HepG2 (cell line): ENCODE data around the gene AGBL1. TPM values are rescaled to one million over a fixed set of nuclear protein-coding genes. Genes with fewer than 3 reads are reported as not detected.

Source experiments
- ATAC-seq: fragments of 200-7000 bp; cut with Tn5 transposase; 3 replicates; pipeline ENCODE4 v1.9.1; 2020; ENCODE audit warnings: mild to moderate bottlenecking, moderate library complexity
- BruUV-seq: library from RNA; stranded (reverse); fragments of 400-500 nt; replicated peaks from 2 replicates; lab custom pipeline; 2021; lab: Mats Ljungman, UMichigan
- CTCF ChIA-PET: fragments of 300-600 bp; formaldehyde crosslinking; extraction: SDS; loops from one replicate; lab custom pipeline; 2021; ENCODE audit warnings: low total read pairs, inconsistent platforms, low intra/inter-chr PET ratio; lab: Yijun Ruan, JAX
- POLR2A ChIA-PET: fragments of 350-600 bp; sonication (Branson Sonifier 250); formaldehyde crosslinking; loops from one replicate; lab custom pipeline; 2020; ENCODE audit warnings: antibody characterized with exemption, inconsistent platforms; lab: Yijun Ruan, JAX
- DNase-seq: peaks from one replicate; pipeline ENCODE4 v3.0.0-alpha.2; 2015; ENCODE audit warnings: low spot score
- FAIRE-seq: peaks from 3 replicates; lab custom pipeline; 2011; peaks lifted over from hg19 to GRCh38; lab: Jason Lieb, UNC
- H2AFZ ChIP-seq: one replicate; pipeline ENCODE4 v1.6.1; 2011; ENCODE audit warnings: low read length, inconsistent platforms
- H3K27ac ChIP-seq: fragments of 300-600 bp; 3 replicates; pipeline ENCODE4 v1.8.0; 2011; ENCODE audit warnings: mixed run types, mild to moderate bottlenecking, mixed read lengths, low read length, inconsistent platforms; ENCODE audit not compliant: insufficient read depth; ENCODE audit errors: extremely low read length
- H3K27me3 ChIP-seq, 2 experiments: fragments of 200-600 bp in 1 of 2; 2 replicates in 1 of 2; 3 replicates in 1 of 2; pipeline versions ENCODE4 v1.6.0 to v1.8.0; 2011; ENCODE audit warnings: low read length in 2 of 2, mild to moderate bottlenecking in 2 of 2, moderate library complexity in 2 of 2, inconsistent platforms in 1 of 2; ENCODE audit not compliant: insufficient read depth in 2 of 2, control insufficient read depth in 1 of 2
- H3K36me3 ChIP-seq, 2 experiments: fragments of 200-600 bp in 1 of 2; replicated peaks in 1 of 2; 2 replicates in 1 of 2; 3 replicates in 1 of 2; pipeline versions ENCODE4 v1.5.1 to v1.8.0; 2011; ENCODE audit warnings: low read length in 2 of 2, inconsistent platforms in 1 of 2; ENCODE audit not compliant: insufficient read depth in 2 of 2, control insufficient read depth in 1 of 2
- H3K4me1 ChIP-seq: 2 replicates; pipeline ENCODE4 v1.5.1; 2012; ENCODE audit warnings: low read length, inconsistent platforms; ENCODE audit not compliant: insufficient read depth
- H3K4me2 ChIP-seq: 2 replicates; pipeline ENCODE4 v1.6.0; 2011; ENCODE audit warnings: low read depth, low read length, inconsistent platforms
- H3K4me3 ChIP-seq, 3 experiments: fragments of 200-600 bp in 1 of 3; sonication (generic), shearing (Covaris generic) in 1 of 3; replicated peaks in 1 of 3; 2 replicates each; pipeline ENCODE4 v1.5.1; 2011 to 2016; ENCODE audit warnings: low read length in 3 of 3, inconsistent platforms in 2 of 3, low read depth in 2 of 3, mild to moderate bottlenecking in 2 of 3, control low read depth in 1 of 3, mixed read lengths in 1 of 3; ENCODE audit not compliant: insufficient read depth in 1 of 3
- H3K79me2 ChIP-seq: one replicate; pipeline ENCODE4 v1.6.1; 2011; ENCODE audit warnings: low read length, inconsistent platforms; ENCODE audit not compliant: insufficient read depth
- H3K9ac ChIP-seq: 2 replicates; pipeline ENCODE4 v1.6.0; 2011; ENCODE audit warnings: mild to moderate bottlenecking, low read depth, low read length, inconsistent platforms; ENCODE audit not compliant: insufficient read depth
- H3K9me3 ChIP-seq: 2 replicates; pipeline ENCODE4 v1.5.1; 2012; ENCODE audit warnings: mild to moderate bottlenecking, low read length
- H4K20me1 ChIP-seq: 2 replicates; pipeline ENCODE4 v1.6.0; 2011; ENCODE audit warnings: inconsistent platforms, mild to moderate bottlenecking, low read length, moderate library complexity; ENCODE audit not compliant: insufficient read depth
- BRCA1 ChIP-seq: sonication (generic); formaldehyde crosslinking; IDR thresholded peaks from 2 replicates; pipeline ENCODE4 v1.4.0; 2020; ENCODE audit warnings: missing genetic modification reagents
- CC2D1A ChIP-seq: sonication (generic); formaldehyde crosslinking; IDR thresholded peaks from 2 replicates; pipeline ENCODE4 v1.8.1; 2023; ENCODE audit warnings: mild to moderate bottlenecking, missing genetic modification reagents
- DPF2 ChIP-seq: sonication (generic); formaldehyde crosslinking; IDR thresholded peaks from 2 replicates; pipeline ENCODE4 v1.4.0; 2020; ENCODE audit warnings: mild to moderate bottlenecking, low read depth, missing genetic modification reagents, borderline replicate concordance
- HOXA7 ChIP-seq: sonication (generic); formaldehyde crosslinking; IDR thresholded peaks from 2 replicates; pipeline ENCODE4 v1.8.1; 2022; ENCODE audit warnings: mild to moderate bottlenecking, missing genetic modification reagents, moderate library complexity
- JUND ChIP-seq: sonication (generic); formaldehyde crosslinking; IDR thresholded peaks from 2 replicates; pipeline ENCODE4 v1.8.0; 2022; ENCODE audit warnings: mild to moderate bottlenecking, missing genetic modification reagents
- MXD4 ChIP-seq: IDR thresholded peaks from 2 replicates; pipeline ENCODE4 v1.6.1; 2016; ENCODE audit warnings: mild to moderate bottlenecking, missing biosample characterization, missing genetic modification reagents
- PAF1 ChIP-seq: IDR thresholded peaks from 2 replicates; pipeline ENCODE4 v1.6.1; 2016; ENCODE audit warnings: missing genetic modification reagents, missing compliant biosample characterization
- PRPF4 ChIP-seq: fragments of 200-400 bp; formaldehyde crosslinking; IDR thresholded peaks from 2 replicates; pipeline ENCODE4 v1.6.1; 2016; ENCODE audit warnings: low read length, low read depth; ENCODE audit not compliant: poor library complexity, severe bottlenecking
- SUZ12 ChIP-seq: fragments of 150-350 bp; IDR thresholded peaks from 2 replicates; pipeline ENCODE4 v1.6.1; 2014; ENCODE audit warnings: low read depth, low read length
- TP53 ChIP-seq: sonication (generic); formaldehyde crosslinking; conservative IDR thresholded peaks from 2 replicates; pipeline ENCODE4 v1.4.0; 2020; ENCODE audit warnings: missing genetic modification reagents
- ZNF121 ChIP-seq: sonication (generic); formaldehyde crosslinking; IDR thresholded peaks from 2 replicates; pipeline ENCODE4 v1.5.0; 2020; ENCODE audit warnings: mild to moderate bottlenecking, missing genetic modification reagents
- ZNF724P ChIP-seq: sonication (generic); formaldehyde crosslinking; IDR thresholded peaks from 2 replicates; pipeline ENCODE4 v1.8.0; 2022; ENCODE audit warnings: missing genetic modification reagents, borderline replicate concordance
- ZNF747 ChIP-seq: sonication (generic); formaldehyde crosslinking; IDR thresholded peaks from 2 replicates; pipeline ENCODE4 v1.8.1; 2023; ENCODE audit warnings: missing genetic modification reagents, mild to moderate bottlenecking, borderline replicate concordance
- ZSCAN21 ChIP-seq: sonication (generic); formaldehyde crosslinking; IDR thresholded peaks from 2 replicates; pipeline ENCODE4 v1.8.0; 2022; ENCODE audit warnings: mild to moderate bottlenecking, missing genetic modification reagents, moderate library complexity, borderline replicate concordance
- WGBS: methylation state at CpG from one replicate; pipeline ENCODE4 v1.1.6; 2017; ENCODE audit warnings: low lambda C conversion rate; 5-methylcytosine and 5-hydroxymethylcytosine counted together
- in situ Hi-C: cut with HindIII; loops from 2 replicates; pipeline ENCODE4 v1.10.0; 2017; ENCODE audit warnings: low pct_unique_long_range_greater_than_20kb; ENCODE audit not compliant: extremely low pct_ligation_motif_present
- intact Hi-C: fragments of 100-400 bp; cut with micrococcal nuclease; formaldehyde crosslinking; loops from one replicate; pipeline ENCODE4 v1.10.0; 2022; ENCODE audit not compliant: unreplicated experiment
- polyA plus RNA-seq, 8 experiments: library from polyadenylated mRNA; depleted of rRNA in 3 of 8; stranded (reverse) in 7 of 8; unstranded in 1 of 8; fragments of >200 nt; fragmentation: Illumina TruSeq in 4 of 8; extraction: Trizol in 4 of 8; gene quantifications; 2 replicates each; pipeline versions ENCODE4 v1.2.1 to v1.2.3, GENCODE V29; 2011 to 2016; ENCODE audit warnings: low read depth in 4 of 8, missing spikeins in 1 of 8, mixed read lengths in 1 of 8; ENCODE audit not compliant: insufficient read depth in 1 of 8
- total RNA-seq, 5 experiments: library from RNA; depleted of rRNA; stranded (reverse); fragments of >200 nt; fragmentation: Illumina TruSeq; extraction: Trizol; gene quantifications; 2 replicates each; pipeline ENCODE4 v1.2.3, GENCODE V29; 2016; ENCODE audit warnings: low read depth in 1 of 5
- TF ChIP-seq, protein P1 (sequence below): sonication (generic); formaldehyde crosslinking; IDR thresholded peaks from 2 replicates; pipeline ENCODE4 v1.4.0; 2020; ENCODE audit warnings: missing genetic modification reagents, borderline replicate concordance
- TF ChIP-seq, protein P2 (sequence below): sonication (generic); formaldehyde crosslinking; IDR thresholded peaks from 2 replicates; pipeline ENCODE4 v1.4.0; 2020; ENCODE audit warnings: mild to moderate bottlenecking, missing genetic modification reagents
- TF ChIP-seq, protein P3 (sequence below): sonication (generic); formaldehyde crosslinking; IDR thresholded peaks from 2 replicates; pipeline ENCODE4 v1.5.0; 2020; ENCODE audit warnings: mild to moderate bottlenecking, missing genetic modification reagents

The AGBL1 gene
- total and polyA plus RNA-seq, 2 of the 13 experiments (the other 11 are each of a cell fraction or from before 2014, with no cell fraction given), result 0.01 TPM; not detected in 1

DNA sequence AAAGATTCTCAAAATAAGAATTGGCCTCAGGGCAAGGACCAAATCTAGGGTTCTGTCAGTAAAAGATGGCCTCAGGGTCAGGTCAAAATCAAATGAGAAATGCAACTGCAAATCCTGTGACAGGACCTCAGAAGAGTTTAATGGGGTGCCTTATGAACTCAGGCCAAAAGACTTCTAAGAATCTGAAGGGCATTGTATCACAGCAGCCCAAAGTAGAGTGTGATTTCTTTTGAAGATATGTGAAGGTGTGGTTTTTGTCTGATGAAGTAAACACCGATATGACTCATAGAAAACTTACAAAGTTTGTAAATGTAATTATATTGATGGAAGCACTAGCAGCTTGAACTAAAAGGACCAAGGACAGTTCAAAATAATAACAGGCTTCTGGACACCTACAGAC is 966.1 kb downstream of the AGBL1 start:
- intact Hi-C loops, result no loop called here
- Histone ChIP-seq H3K9ac (no peak overlapping the region), H3K27me3 (no peaks in the 10 kb centered on the region), H3K36me3 (no peaks in the 10 kb centered on the region), H3K4me3 (no peak overlapping the region), H3K4me1 (no peaks in the 10 kb centered on the region), H4K20me1 (no peaks in the 10 kb centered on the region), H3K79me2 (no peaks in the 10 kb centered on the region), H3K4me2 (no peak overlapping the region), H3K9me3 (peaks cover 70% of the 10 kb centered on the region), H2AFZ (no peak overlapping the region), H3K27ac (no peak overlapping the region)
- ChIA-PET POLR2A (no interaction called here), CTCF (no interaction called here)
- FAIRE-seq (no peak), ATAC-seq (no peak), DNase-seq (no peak)
- in situ Hi-C loops, result no loop called here
- TF ChIP-seq ZSCAN21 (CRISPR knock-in tag), result no peak
- TF ChIP-seq ZNF724P (CRISPR knock-in tag), result no peak
- TF ChIP-seq, protein P1, sequence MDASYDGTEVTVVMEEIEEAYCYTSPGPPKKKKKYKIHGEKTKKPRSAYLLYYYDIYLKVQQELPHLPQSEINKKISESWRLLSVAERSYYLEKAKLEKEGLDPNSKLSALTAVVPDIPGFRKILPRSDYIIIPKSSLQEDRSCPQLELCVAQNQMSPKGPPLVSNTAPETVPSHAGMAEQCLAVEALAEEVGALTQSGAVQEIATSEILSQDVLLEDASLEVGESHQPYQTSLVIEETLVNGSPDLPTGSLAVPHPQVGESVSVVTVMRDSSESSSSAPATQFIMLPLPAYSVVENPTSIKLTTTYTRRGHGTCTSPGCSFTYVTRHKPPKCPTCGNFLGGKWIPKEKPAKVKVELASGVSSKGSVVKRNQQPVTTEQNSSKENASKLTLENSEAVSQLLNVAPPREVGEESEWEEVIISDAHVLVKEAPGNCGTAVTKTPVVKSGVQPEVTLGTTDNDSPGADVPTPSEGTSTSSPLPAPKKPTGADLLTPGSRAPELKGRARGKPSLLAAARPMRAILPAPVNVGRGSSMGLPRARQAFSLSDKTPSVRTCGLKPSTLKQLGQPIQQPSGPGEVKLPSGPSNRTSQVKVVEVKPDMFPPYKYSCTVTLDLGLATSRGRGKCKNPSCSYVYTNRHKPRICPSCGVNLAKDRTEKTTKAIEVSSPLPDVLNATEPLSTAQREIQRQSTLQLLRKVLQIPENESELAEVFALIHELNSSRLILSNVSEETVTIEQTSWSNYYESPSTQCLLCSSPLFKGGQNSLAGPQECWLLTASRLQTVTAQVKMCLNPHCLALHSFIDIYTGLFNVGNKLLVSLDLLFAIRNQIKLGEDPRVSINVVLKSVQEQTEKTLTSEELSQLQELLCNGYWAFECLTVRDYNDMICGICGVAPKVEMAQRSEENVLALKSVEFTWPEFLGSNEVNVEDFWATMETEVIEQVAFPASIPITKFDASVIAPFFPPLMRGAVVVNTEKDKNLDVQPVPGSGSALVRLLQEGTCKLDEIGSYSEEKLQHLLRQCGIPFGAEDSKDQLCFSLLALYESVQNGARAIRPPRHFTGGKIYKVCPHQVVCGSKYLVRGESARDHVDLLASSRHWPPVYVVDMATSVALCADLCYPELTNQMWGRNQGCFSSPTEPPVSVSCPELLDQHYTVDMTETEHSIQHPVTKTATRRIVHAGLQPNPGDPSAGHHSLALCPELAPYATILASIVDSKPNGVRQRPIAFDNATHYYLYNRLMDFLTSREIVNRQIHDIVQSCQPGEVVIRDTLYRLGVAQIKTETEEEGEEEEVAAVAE (CRISPR knock-in tag), result no peak
- TF ChIP-seq BRCA1 (CRISPR knock-in tag), result no peak
- no peak for TF ChIP-seq HOXA7
- no peak for TF ChIP-seq MXD4 (CRISPR knock-in tag)
- no peak for TF ChIP-seq ZNF121 (CRISPR knock-in tag)
- no peak for TF ChIP-seq ZNF747 (CRISPR knock-in tag)
- TF ChIP-seq, protein P2, sequence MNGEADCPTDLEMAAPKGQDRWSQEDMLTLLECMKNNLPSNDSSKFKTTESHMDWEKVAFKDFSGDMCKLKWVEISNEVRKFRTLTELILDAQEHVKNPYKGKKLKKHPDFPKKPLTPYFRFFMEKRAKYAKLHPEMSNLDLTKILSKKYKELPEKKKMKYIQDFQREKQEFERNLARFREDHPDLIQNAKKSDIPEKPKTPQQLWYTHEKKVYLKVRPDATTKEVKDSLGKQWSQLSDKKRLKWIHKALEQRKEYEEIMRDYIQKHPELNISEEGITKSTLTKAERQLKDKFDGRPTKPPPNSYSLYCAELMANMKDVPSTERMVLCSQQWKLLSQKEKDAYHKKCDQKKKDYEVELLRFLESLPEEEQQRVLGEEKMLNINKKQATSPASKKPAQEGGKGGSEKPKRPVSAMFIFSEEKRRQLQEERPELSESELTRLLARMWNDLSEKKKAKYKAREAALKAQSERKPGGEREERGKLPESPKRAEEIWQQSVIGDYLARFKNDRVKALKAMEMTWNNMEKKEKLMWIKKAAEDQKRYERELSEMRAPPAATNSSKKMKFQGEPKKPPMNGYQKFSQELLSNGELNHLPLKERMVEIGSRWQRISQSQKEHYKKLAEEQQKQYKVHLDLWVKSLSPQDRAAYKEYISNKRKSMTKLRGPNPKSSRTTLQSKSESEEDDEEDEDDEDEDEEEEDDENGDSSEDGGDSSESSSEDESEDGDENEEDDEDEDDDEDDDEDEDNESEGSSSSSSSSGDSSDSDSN (CRISPR knock-in tag), result no peak
- no peak for TF ChIP-seq DPF2 (CRISPR knock-in tag)
- no peak for TF ChIP-seq TP53
- TF ChIP-seq, protein P3, sequence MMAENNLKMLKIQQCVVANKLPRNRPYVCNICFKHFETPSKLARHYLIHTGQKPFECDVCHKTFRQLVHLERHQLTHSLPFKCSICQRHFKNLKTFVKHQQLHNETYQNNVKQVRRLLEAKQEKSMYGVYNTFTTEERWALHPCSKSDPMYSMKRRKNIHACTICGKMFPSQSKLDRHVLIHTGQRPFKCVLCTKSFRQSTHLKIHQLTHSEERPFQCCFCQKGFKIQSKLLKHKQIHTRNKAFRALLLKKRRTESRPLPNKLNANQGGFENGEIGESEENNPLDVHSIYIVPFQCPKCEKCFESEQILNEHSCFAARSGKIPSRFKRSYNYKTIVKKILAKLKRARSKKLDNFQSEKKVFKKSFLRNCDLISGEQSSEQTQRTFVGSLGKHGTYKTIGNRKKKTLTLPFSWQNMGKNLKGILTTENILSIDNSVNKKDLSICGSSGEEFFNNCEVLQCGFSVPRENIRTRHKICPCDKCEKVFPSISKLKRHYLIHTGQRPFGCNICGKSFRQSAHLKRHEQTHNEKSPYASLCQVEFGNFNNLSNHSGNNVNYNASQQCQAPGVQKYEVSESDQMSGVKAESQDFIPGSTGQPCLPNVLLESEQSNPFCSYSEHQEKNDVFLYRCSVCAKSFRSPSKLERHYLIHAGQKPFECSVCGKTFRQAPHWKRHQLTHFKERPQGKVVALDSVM, result no peak
- TF ChIP-seq SUZ12, result no peak
- TF ChIP-seq CC2D1A, result no peak
- TF ChIP-seq PRPF4, result no peak
- no peak for TF ChIP-seq JUND (CRISPR knock-in tag)
- TF ChIP-seq PAF1 (CRISPR knock-in tag), result no peak
- no TSS peak for BruUV-seq
- 0% methylated on average over 1 of the region's 1 CpG for WGBS
